HG02973 (cell line): ENCODE data around the gene VIPR1.

Source experiments
- ATAC-seq: cut with Tn5 transposase; IDR thresholded peaks from one replicate; pipeline ENCODE4 v1.9.1; 2021; ENCODE audit warnings: moderate library complexity; ENCODE audit not compliant: unreplicated experiment

The VIPR1 gene

GRCh38 chr3:42509111-42509510, 6.7 kb downstream of the VIPR1 start:
- no peak for ATAC-seq

GRCh38 chr3:42510325-42510724, 7.9 kb downstream of the VIPR1 start:
- ATAC-seq = no peak

- no peak for ATAC-seq
Observed at GRCh38 chr3:42511201-42511600, 8.8 kb downstream of the VIPR1 start.

- ATAC-seq = no peak
Observed at GRCh38 chr3:42511736-42512135, 9.3 kb downstream of the VIPR1 start.

- no peak for ATAC-seq
Observed at GRCh38 chr3:42513121-42513520, 10.7 kb downstream of the VIPR1 start.

GRCh38 chr3:42513521-42513920, 11.1 kb downstream of the VIPR1 start:
- ATAC-seq = no peak

GRCh38 chr3:42514876-42515275, 12.4 kb downstream of the VIPR1 start:
- ATAC-seq = no peak

GRCh38 chr3:42515391-42515916, 13.0 kb downstream of the VIPR1 start:
- ATAC-seq = no peak

GRCh38 chr3:42515976-42516375, 13.5 kb downstream of the VIPR1 start:
- no peak for ATAC-seq

- ATAC-seq = no peak
Observed at GRCh38 chr3:42516443-42516842, 14.0 kb downstream of the VIPR1 start.

GRCh38 chr3:42517117-42517516, 14.7 kb downstream of the VIPR1 start:
- no peak for ATAC-seq

GRCh38 chr3:42518800-42519567, 16.5 kb downstream of the VIPR1 start:
- no peak for ATAC-seq

- ATAC-seq = no peak
Observed at GRCh38 chr3:42519568-42519962, 17.1 kb downstream of the VIPR1 start.

GRCh38 chr3:42520336-42520735, 17.9 kb downstream of the VIPR1 start:
- ATAC-seq = no peak

GRCh38 chr3:42520906-42521305, 18.5 kb downstream of the VIPR1 start:
- no peak for ATAC-seq

GRCh38 chr3:42524751-42525150, 22.3 kb downstream of the VIPR1 start:
- no peak for ATAC-seq

GRCh38 chr3:42525212-42525611, 22.8 kb downstream of the VIPR1 start:
- ATAC-seq = no peak

- no peak for ATAC-seq
Observed at GRCh38 chr3:42525736-42526345, 23.4 kb downstream of the VIPR1 start.

- no peak for ATAC-seq
Observed at GRCh38 chr3:42526616-42527367, 24.3 kb downstream of the VIPR1 start.

- ATAC-seq = no peak
Observed at GRCh38 chr3:42527368-42527917, 25.0 kb downstream of the VIPR1 start.

GRCh38 chr3:42529468-42529867, 27.0 kb downstream of the VIPR1 start:
- no peak for ATAC-seq
